Measurements from ENCODE around the gene SEMA3A. TPM values are rescaled to one million over a fixed set of nuclear protein-coding genes. Genes with fewer than 3 reads are reported as not detected.

Gene SEMA3A
- polyA plus RNA-seq, 1 donor from 2014 or later = 22.8 TPM

GRCh38 chr7:83921271-83921940 lies 273.2 kb downstream of the SEMA3A start:
- Histone ChIP-seq H3K9me2 (ENCODE audit: insufficient read depth, low read length) (no peaks in the 10 kb centered on the region), H3K27ac (ENCODE audit: low read length) (no peak overlapping the region), H3K79me2 (replicated peaks; ENCODE audit: insufficient read depth, low read length) (no peaks in the 10 kb centered on the region), H3F3A (ENCODE audit: insufficient read depth, low read length, poor library complexity, severe bottlenecking) (no peaks in the 10 kb centered on the region), H3K9ac (ENCODE audit: low read length) (no peak overlapping the region), H3K4me3 (ENCODE audit: low read length) (no peak overlapping the region), H4K20me1 (ENCODE audit: insufficient read depth) (no peaks in the 10 kb centered on the region), H3K9me3 (ENCODE audit: low read length) (no peaks in the 10 kb centered on the region), H3K4me2 (ENCODE audit: low read length) (no peak overlapping the region), H3K36me3 (ENCODE audit: insufficient read depth, low read length) (no peaks in the 10 kb centered on the region), H2AFZ (ENCODE audit: low read depth, low read length) (no peak overlapping the region), H3K27me3 (ENCODE audit: insufficient read depth, low read depth, low read length) (no peaks in the 10 kb centered on the region)
- TF ChIP-seq MXI1 (conservative IDR thresholded peaks at IDR 0.05; ENCODE audit: poor library complexity, severe bottlenecking) (no peak), SMC3 (conservative IDR thresholded peaks at IDR 0.05; ENCODE audit: poor library complexity) (no peak), TAF1 (IDR thresholded peaks at IDR 0.05; ENCODE audit: low read depth) (no peak), EP300 (conservative IDR thresholded peaks at IDR 0.05; ENCODE audit: poor library complexity, severe bottlenecking) (no peak), EZH2 (IDR thresholded peaks at IDR 0.05; ENCODE audit: borderline replicate concordance, insufficient read depth, low read length, poor library complexity, severe bottlenecking) (no peak), CTCF (IDR thresholded peaks at IDR 0.05; ENCODE audit: poor library complexity, severe bottlenecking) (no peak)

- no peaks in the 10 kb centered on the region for H3K36me3 ChIP-seq (ENCODE audit: insufficient read depth, low read length)
- H3K9me3 ChIP-seq (ENCODE audit: low read length) = no peaks in the 10 kb centered on the region
- no peaks in the 10 kb centered on the region for H4K20me1 ChIP-seq (ENCODE audit: insufficient read depth)
- TF ChIP-seq EZH2 (IDR thresholded peaks at IDR 0.05; ENCODE audit: borderline replicate concordance, insufficient read depth, low read length, poor library complexity, severe bottlenecking) = no peak
- TF ChIP-seq RAD21 (conservative IDR thresholded peaks at IDR 0.05) = no peak
- no peak for TF ChIP-seq MXI1 (conservative IDR thresholded peaks at IDR 0.05; ENCODE audit: poor library complexity, severe bottlenecking)
- no peak for TF ChIP-seq SMC3 (conservative IDR thresholded peaks at IDR 0.05; ENCODE audit: poor library complexity)
- no peak for TF ChIP-seq REST (IDR thresholded peaks at IDR 0.05; ENCODE audit: borderline replicate concordance)
- TF ChIP-seq TAF1 (IDR thresholded peaks at IDR 0.05; ENCODE audit: low read depth) = no peak
- TF ChIP-seq CTCF (IDR thresholded peaks at IDR 0.05; ENCODE audit: poor library complexity, severe bottlenecking) = no peak
- TF ChIP-seq POLR2AphosphoS5 (IDR thresholded peaks at IDR 0.05) = no peak
- no peak for TF ChIP-seq EP300 (conservative IDR thresholded peaks at IDR 0.05; ENCODE audit: poor library complexity, severe bottlenecking)
- H2AFZ ChIP-seq (ENCODE audit: low read depth, low read length) = no peak overlapping the region
- no peaks in the 10 kb centered on the region for H3K27me3 ChIP-seq (ENCODE audit: insufficient read depth, low read depth, low read length)
- H3K27ac ChIP-seq (ENCODE audit: low read length) = no peak overlapping the region
- no peaks in the 10 kb centered on the region for H3K79me2 ChIP-seq (replicated peaks; ENCODE audit: insufficient read depth, low read length)
- H3K9ac ChIP-seq (ENCODE audit: low read length) = no peak overlapping the region
- H3K9me2 ChIP-seq (ENCODE audit: insufficient read depth, low read length) = no peaks in the 10 kb centered on the region
- no peak overlapping the region for H3K4me2 ChIP-seq (ENCODE audit: low read length)
- H3F3A ChIP-seq (ENCODE audit: insufficient read depth, low read length, poor library complexity, severe bottlenecking) = no peaks in the 10 kb centered on the region
- H3K4me3 ChIP-seq (ENCODE audit: low read length) = no peak overlapping the region
Observed at GRCh38 chr7:83918142-83918541, 276.4 kb downstream of the SEMA3A start.

Data from neural cell (in vitro differentiated cells).